ENCODE data around the gene SLC25A20.

Gene SLC25A20

GRCh38 chr3:48820612-48821324 lies 77.9 kb downstream of the SLC25A20 start:
- Histone ChIP-seq H3K79me2 (ENCODE audit: control insufficient read depth, insufficient read depth, low read length, poor library complexity) (no peaks in the 10 kb centered on the region), H3K79me1 (ENCODE audit: low read length) (no peaks in the 10 kb centered on the region), H3K36me3 (ENCODE audit: control insufficient read depth in 1 of 2, insufficient read depth in 2 of 2, low read length in 2 of 2) (no peaks in the 10 kb centered on the region), H3K4me1 (ENCODE audit: control insufficient read depth in 1 of 2, insufficient read depth in 2 of 2, low read length in 2 of 2) (no peaks in the 10 kb centered on the region), H2BK5ac (ENCODE audit: low read depth, low read length, poor library complexity) (no peak overlapping the region), H3K4me2 (ENCODE audit: low read length) (no peak overlapping the region), H4K12ac (ENCODE audit: low read depth, low read length) (no peak overlapping the region), H4K91ac (ENCODE audit: low read depth, low read length) (no peak overlapping the region), H4K8ac (ENCODE audit: low read depth, low read length) (no peak overlapping the region), H3K4ac (ENCODE audit: low read depth, low read length) (no peak overlapping the region), H2BK12ac (ENCODE audit: low read length) (no peak overlapping the region), H2AFZ (ENCODE audit: insufficient read depth, low read length, poor library complexity) (no peak overlapping the region), H3K23ac (ENCODE audit: low read length) (peak overlapping the region; percentile 13), H3K9ac (ENCODE audit: low read length) (no peak overlapping the region), H2BK120ac (ENCODE audit: insufficient read depth, low read length, poor library complexity) (no peak overlapping the region), H3K4me3 (ENCODE audit: low read depth, low read length) (no peak overlapping the region), H3K27ac (ENCODE audit: low read depth, low read length) (no peak overlapping the region), H3K27me3 (ENCODE audit: insufficient read depth, low read length) (no peaks in the 10 kb centered on the region), H2AK5ac (ENCODE audit: low read length) (no peak overlapping the region), H3K9me3 (ENCODE audit: insufficient read depth, low read depth, low read length) (peaks cover 2% of the 10 kb centered on the region), H3K18ac (ENCODE audit: low read length) (no peak overlapping the region), H3K14ac (ENCODE audit: low read length) (no peak overlapping the region)
- no CpG with 5 or more reads among the region's 2 CpGs for WGBS (ENCODE audit: extremely low coverage, insufficient coverage, insufficient read length)
- DNase-seq: peak; percentile 34 to 83

GRCh38 chr3:48819234-48820221 lies 79.2 kb downstream of the SLC25A20 start:
- Histone ChIP-seq H3K9me3 (ENCODE audit: insufficient read depth, low read depth, low read length) (no peaks in the 10 kb centered on the region), H2AFZ (ENCODE audit: insufficient read depth, low read length, poor library complexity) (no peak overlapping the region), H3K4ac (ENCODE audit: low read depth, low read length) (no peak overlapping the region), H4K8ac (ENCODE audit: low read depth, low read length) (no peak overlapping the region), H3K4me2 (ENCODE audit: low read length) (no peak overlapping the region), H3K9ac (ENCODE audit: low read length) (no peak overlapping the region), H3K18ac (ENCODE audit: low read length) (no peak overlapping the region), H2AK5ac (ENCODE audit: low read length) (no peak overlapping the region), H4K91ac (ENCODE audit: low read depth, low read length) (no peak overlapping the region), H3K23ac (ENCODE audit: low read length) (no peak overlapping the region), H3K36me3 (ENCODE audit: control insufficient read depth in 1 of 2, insufficient read depth in 2 of 2, low read length in 2 of 2) (no peaks in the 10 kb centered on the region), H3K4me3 (ENCODE audit: low read depth, low read length) (no peak overlapping the region), H3K79me2 (ENCODE audit: control insufficient read depth, insufficient read depth, low read length, poor library complexity) (no peaks in the 10 kb centered on the region), H2BK12ac (ENCODE audit: low read length) (no peak overlapping the region), H3K79me1 (ENCODE audit: low read length) (no peaks in the 10 kb centered on the region), H3K27ac (ENCODE audit: low read depth, low read length) (no peak overlapping the region), H3K27me3 (ENCODE audit: insufficient read depth, low read length) (no peaks in the 10 kb centered on the region), H4K12ac (ENCODE audit: low read depth, low read length) (no peak overlapping the region), H2BK5ac (ENCODE audit: low read depth, low read length, poor library complexity) (no peak overlapping the region), H2BK120ac (ENCODE audit: insufficient read depth, low read length, poor library complexity) (no peak overlapping the region), H3K14ac (ENCODE audit: low read length) (no peak overlapping the region), H3K4me1 (ENCODE audit: control insufficient read depth in 1 of 2, insufficient read depth in 2 of 2, low read length in 2 of 2) (no peaks in the 10 kb centered on the region)
- no CpG with 5 or more reads among the region's 7 CpGs for WGBS (ENCODE audit: extremely low coverage, insufficient coverage, insufficient read length)
- no peak for DNase-seq

GRCh38 chr3:48811524-48811923 lies 87.2 kb downstream of the SLC25A20 start:
- Histone ChIP-seq H3K9ac (ENCODE audit: low read length) (no peak overlapping the region), H3K27me3 (ENCODE audit: insufficient read depth, low read length) (no peaks in the 10 kb centered on the region), H3K4me2 (ENCODE audit: low read length) (no peak overlapping the region), H2BK5ac (ENCODE audit: low read depth, low read length, poor library complexity) (no peak overlapping the region), H3K27ac (ENCODE audit: low read depth, low read length) (no peak overlapping the region), H2BK120ac (ENCODE audit: insufficient read depth, low read length, poor library complexity) (no peak overlapping the region), H3K36me3 (ENCODE audit: control insufficient read depth in 1 of 2, insufficient read depth in 2 of 2, low read length in 2 of 2) (no peaks in the 10 kb centered on the region), H3K18ac (ENCODE audit: low read length) (no peak overlapping the region), H2BK12ac (ENCODE audit: low read length) (no peak overlapping the region), H3K4me1 (ENCODE audit: control insufficient read depth in 1 of 2, insufficient read depth in 2 of 2, low read length in 2 of 2) (no peaks in the 10 kb centered on the region), H4K12ac (ENCODE audit: low read depth, low read length) (no peak overlapping the region), H3K14ac (ENCODE audit: low read length) (no peak overlapping the region), H3K9me3 (ENCODE audit: insufficient read depth, low read depth, low read length) (no peaks in the 10 kb centered on the region), H4K8ac (ENCODE audit: low read depth, low read length) (no peak overlapping the region), H4K91ac (ENCODE audit: low read depth, low read length) (no peak overlapping the region), H2AFZ (ENCODE audit: insufficient read depth, low read length, poor library complexity) (no peak overlapping the region), H3K79me1 (ENCODE audit: low read length) (no peaks in the 10 kb centered on the region), H3K4ac (ENCODE audit: low read depth, low read length) (no peak overlapping the region), H3K79me2 (ENCODE audit: control insufficient read depth, insufficient read depth, low read length, poor library complexity) (no peaks in the 10 kb centered on the region), H2AK5ac (ENCODE audit: low read length) (no peak overlapping the region), H3K4me3 (ENCODE audit: low read depth, low read length) (no peak overlapping the region), H3K23ac (ENCODE audit: low read length) (no peak overlapping the region)
- no peak for DNase-seq
- WGBS (ENCODE audit: extremely low coverage, insufficient coverage, insufficient read length): no CpG with 5 or more reads among the region's 3 CpGs
